Astrocyte (in vitro differentiated cells and primary cell): ENCODE measurements around the gene ARMH4. TPM values are rescaled to one million over a fixed set of nuclear protein-coding genes. Genes with fewer than 3 reads are reported as not detected.

Experiments
- DNase-seq: peaks from one replicate; pipeline ENCODE4 v3.0.0-alpha.2; 2010; ENCODE audit warnings: low read depth
- FAIRE-seq: peaks from 2 replicates; lab custom pipeline; 2011; peaks lifted over from hg19 to GRCh38; lab: Jason Lieb, UNC
- H2AFZ ChIP-seq: 2 replicates; pipeline ENCODE4 v1.6.0; 2012; ENCODE audit warnings: low read depth, low read length, inconsistent platforms
- H3K27ac ChIP-seq: 2 replicates; pipeline ENCODE4 v1.5.1; 2011; ENCODE audit warnings: low read depth, low read length, inconsistent platforms
- H3K27me3 ChIP-seq: 2 replicates; pipeline ENCODE4 v1.6.0; 2011; ENCODE audit warnings: low read length, inconsistent platforms; ENCODE audit not compliant: insufficient read depth
- H3K36me3 ChIP-seq: 2 replicates; pipeline ENCODE4 v1.5.1; 2011; ENCODE audit warnings: low read length, inconsistent platforms; ENCODE audit not compliant: insufficient read depth
- H3K4me1 ChIP-seq: 2 replicates; pipeline ENCODE4 v1.5.1; 2011; ENCODE audit warnings: low read length, inconsistent platforms; ENCODE audit not compliant: insufficient read depth
- H3K4me2 ChIP-seq: 2 replicates; pipeline ENCODE4 v1.6.0; 2012; ENCODE audit warnings: low read length, inconsistent platforms
- H3K4me3 ChIP-seq: 2 replicates; pipeline ENCODE4 v1.5.1; 2011; ENCODE audit warnings: low read depth, mild to moderate bottlenecking, low read length, inconsistent platforms; ENCODE audit not compliant: insufficient read depth
- H3K79me2 ChIP-seq: 2 replicates; pipeline ENCODE4 v1.6.0; 2012; ENCODE audit warnings: mild to moderate bottlenecking, low read length, inconsistent platforms; ENCODE audit not compliant: insufficient read depth
- H3K9ac ChIP-seq: 2 replicates; pipeline ENCODE4 v1.6.0; 2012; ENCODE audit warnings: mild to moderate bottlenecking, low read length, inconsistent platforms
- H3K9me3 ChIP-seq: 2 replicates; pipeline ENCODE4 v1.5.1; 2012; ENCODE audit warnings: low read depth, mild to moderate bottlenecking, low read length, inconsistent platforms; ENCODE audit not compliant: insufficient read depth
- H4K20me1 ChIP-seq: 2 replicates; pipeline ENCODE4 v1.6.0; 2012; ENCODE audit warnings: low read length, inconsistent platforms; ENCODE audit not compliant: insufficient read depth
- H3K27ac Mint-ChIP-seq: one replicate; pipeline ENCODE4 v1.8.0; 2021; ENCODE audit warnings: mild to moderate bottlenecking, mixed read lengths; ENCODE audit not compliant: unreplicated experiment
- H3K27me3 Mint-ChIP-seq: one replicate; pipeline ENCODE4 v1.8.0; 2021; ENCODE audit warnings: low read depth, mixed read lengths; ENCODE audit not compliant: unreplicated experiment
- H3K36me3 Mint-ChIP-seq: one replicate; pipeline ENCODE4 v1.8.0; 2021; ENCODE audit warnings: low read depth, mixed read lengths; ENCODE audit not compliant: unreplicated experiment
- H3K4me1 Mint-ChIP-seq: one replicate; pipeline ENCODE4 v1.8.0; 2021; ENCODE audit warnings: low read depth, mixed read lengths; ENCODE audit not compliant: unreplicated experiment
- H3K4me3 Mint-ChIP-seq: one replicate; pipeline ENCODE4 v1.8.0; 2021; ENCODE audit warnings: mild to moderate bottlenecking, moderate library complexity, mixed read lengths; ENCODE audit not compliant: unreplicated experiment
- H3K9me3 Mint-ChIP-seq: one replicate; pipeline ENCODE4 v1.8.0; 2021; ENCODE audit warnings: mild to moderate bottlenecking, mixed read lengths; ENCODE audit not compliant: unreplicated experiment
- CTCF ChIP-seq: IDR thresholded peaks from 2 replicates; pipeline ENCODE4 v1.5.1; 2011; ENCODE audit warnings: low read depth, mild to moderate bottlenecking, inconsistent platforms, low read length, moderate library complexity; ENCODE audit not compliant: insufficient read depth
- EZH2 ChIP-seq: IDR thresholded peaks from 2 replicates; pipeline ENCODE4 v1.6.1; 2012; ENCODE audit warnings: mild to moderate bottlenecking, low read length, inconsistent platforms; ENCODE audit not compliant: insufficient read depth
- total RNA-seq: library from RNA; stranded (reverse); gene quantifications from 2 replicates; pipeline ENCODE4 v1.2.1, GENCODE V29; 2021

Gene ARMH4
- total RNA-seq, 1 donor from 2014 or later = 19.3 TPM

GRCh38 chr14:57960946-57961785, 190.8 kb downstream of the ARMH4 start:
- no peaks in the 10 kb centered on the region for H3K36me3 Mint-ChIP-seq
- H3K4me3 Mint-ChIP-seq = no peak overlapping the region
- H3K9ac ChIP-seq = no peak overlapping the region
- no peaks in the 10 kb centered on the region for H3K9me3 ChIP-seq
- no peaks in the 10 kb centered on the region for H3K79me2 ChIP-seq
- H3K4me3 ChIP-seq = no peak overlapping the region
- no peak overlapping the region for H2AFZ ChIP-seq
- H3K27me3 Mint-ChIP-seq = peaks cover 3% of the 10 kb centered on the region
- no peak overlapping the region for H3K27ac ChIP-seq
- H3K27ac Mint-ChIP-seq = no peak overlapping the region
- DNase-seq (no peak), FAIRE-seq (no peak)
- H3K9me3 Mint-ChIP-seq = no peaks in the 10 kb centered on the region
- peaks cover 2% of the 10 kb centered on the region for H3K4me1 Mint-ChIP-seq
- H3K4me1 ChIP-seq = no peaks in the 10 kb centered on the region
- TF ChIP-seq CTCF = no peak
- no peak for TF ChIP-seq EZH2
- H3K4me2 ChIP-seq = no peak overlapping the region
- no peaks in the 10 kb centered on the region for H4K20me1 ChIP-seq
- H3K36me3 ChIP-seq = no peaks in the 10 kb centered on the region
- peaks cover 4% of the 10 kb centered on the region for H3K27me3 ChIP-seq

- no peak overlapping the region for H3K9ac ChIP-seq
- no peak overlapping the region for H2AFZ ChIP-seq
- Mint-ChIP-seq H3K27me3 (peaks cover 4% of the 10 kb centered on the region), H3K4me1 (no peaks in the 10 kb centered on the region), H3K27ac (no peak overlapping the region), H3K9me3 (peaks cover 5% of the 10 kb centered on the region), H3K36me3 (no peaks in the 10 kb centered on the region), H3K4me3 (no peak overlapping the region)
- DNase-seq = no peak
- no peak for FAIRE-seq
- H3K4me3 ChIP-seq = no peak overlapping the region
- H3K79me2 ChIP-seq = no peaks in the 10 kb centered on the region
- H3K27me3 ChIP-seq = peaks cover 4% of the 10 kb centered on the region
- H3K4me1 ChIP-seq = no peaks in the 10 kb centered on the region
- H3K9me3 ChIP-seq = no peaks in the 10 kb centered on the region
- H3K36me3 ChIP-seq = no peaks in the 10 kb centered on the region
- TF ChIP-seq EZH2 (no peak), CTCF (no peak)
- H4K20me1 ChIP-seq = no peaks in the 10 kb centered on the region
- no peak overlapping the region for H3K4me2 ChIP-seq
- H3K27ac ChIP-seq = no peak overlapping the region
These were observed 194.6 kb downstream of the ARMH4 start for GRCh38 chr14:57957441-57957840.

Other genes starting within 250 kb of the ARMH4 start
- gene ACTR10, start 47.9 kb upstream of the ARMH4 start, total RNA-seq = 92.5 and 98.7 TPM in 2 replicates
- gene PSMA3, start 92.6 kb upstream of the ARMH4 start, total RNA-seq = 215 and 232 TPM in 2 replicates
- gene ARID4A, start 146.3 kb upstream of the ARMH4 start, total RNA-seq = 24.5 and 26.6 TPM in 2 replicates
- not detected in 2 replicates for gene TOMM20L, start 243.7 kb upstream of the ARMH4 start, total RNA-seq